Measurements from ENCODE around the gene SELENOS.

SELENOS gene

GRCh38 chr15:101277038-101277822 lies at the start of gene SELENOS:
SELENOS (minus strand) TSS chr15:101277485; CDS start chr15:101277417, 68 bp downstream.
- DNase-seq (ENCODE audit: low spot score), result peak; percentile 91

DNA sequence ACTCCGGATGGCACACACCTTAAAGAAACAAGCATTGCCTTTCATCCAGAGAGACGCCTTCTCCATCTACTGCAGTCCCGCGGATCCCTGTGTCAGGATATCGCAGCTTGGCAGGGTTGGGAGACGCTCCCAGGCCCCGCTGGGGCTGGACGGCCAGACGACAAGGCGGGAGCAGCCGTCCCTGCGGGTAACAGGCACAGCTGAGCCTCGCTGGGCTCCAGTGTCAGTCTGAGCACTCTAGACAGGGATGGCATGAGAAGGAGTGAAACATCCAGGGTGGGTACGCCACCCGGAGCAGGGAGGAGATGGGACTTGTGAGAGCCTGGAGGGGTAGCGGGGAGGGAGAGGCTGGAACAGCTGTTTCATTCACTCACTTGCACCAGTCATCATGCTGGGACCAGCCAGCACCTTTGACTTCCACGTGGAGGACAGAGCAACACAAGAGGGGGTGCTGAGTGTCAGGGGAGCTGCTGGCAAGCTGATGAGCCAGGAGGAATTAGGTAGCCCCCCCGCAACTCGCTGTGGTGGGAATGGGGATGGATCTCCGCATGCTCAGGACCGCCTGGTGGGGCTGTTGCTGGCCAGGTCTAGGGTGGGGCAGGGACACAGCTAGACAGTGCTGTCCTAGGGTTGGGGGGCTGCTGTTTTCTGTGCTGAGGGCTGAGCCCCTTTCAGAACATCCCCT lies 49.3 kb upstream of the SELENOS start:
- DNase-seq (ENCODE audit: low spot score), result no peak

GRCh38 chr15:101326026-101326315 lies 48.7 kb upstream of the SELENOS start:
- no peak for DNase-seq (ENCODE audit: low spot score)

DNA sequence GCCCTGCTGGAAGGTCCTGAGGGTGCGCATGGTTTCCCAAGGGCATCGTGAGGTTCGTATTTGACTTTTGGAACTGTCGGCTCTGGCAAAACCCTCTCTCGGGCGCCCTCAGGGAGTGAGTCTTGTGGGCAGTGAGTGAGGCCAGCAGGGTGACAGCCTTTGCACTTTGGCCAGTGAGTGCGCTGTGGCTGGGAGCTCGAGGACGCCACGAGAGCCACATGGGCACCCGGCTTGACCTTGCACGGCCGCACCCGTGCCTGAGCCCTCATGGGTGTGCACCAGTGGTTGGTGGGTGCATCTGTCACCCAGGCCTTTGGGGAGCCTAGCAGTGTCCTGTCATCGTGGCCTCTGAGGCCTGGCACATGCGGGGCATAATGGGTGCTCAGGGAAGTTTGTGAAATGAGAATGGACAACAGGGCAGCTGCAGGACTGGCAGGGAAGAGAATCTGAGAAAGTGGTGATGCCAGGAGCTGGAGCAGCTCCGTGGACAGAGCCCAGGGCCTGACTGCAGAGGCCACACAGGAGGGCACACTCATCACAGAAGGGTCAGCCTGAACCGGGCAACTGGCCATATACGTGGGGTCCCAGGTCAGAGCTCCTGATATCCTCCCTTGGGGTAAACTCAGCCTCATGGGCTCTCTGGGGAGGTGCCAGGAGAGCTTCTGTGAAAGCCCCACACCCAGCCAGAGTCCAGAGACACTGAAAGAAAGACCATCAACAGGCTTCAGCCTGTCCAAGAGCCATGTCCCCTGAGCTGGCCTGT lies 48.2 kb upstream of the SELENOS start:
- DNase-seq (ENCODE audit: low spot score), result no peak

- DNase-seq (ENCODE audit: low spot score), result no peak
These were observed 47.4 kb upstream of the SELENOS start for GRCh38 chr15:101324524-101325177.

- no peak for DNase-seq (ENCODE audit: low spot score)
These were observed 46.7 kb upstream of the SELENOS start for GRCh38 chr15:101323793-101324523.

DNA sequence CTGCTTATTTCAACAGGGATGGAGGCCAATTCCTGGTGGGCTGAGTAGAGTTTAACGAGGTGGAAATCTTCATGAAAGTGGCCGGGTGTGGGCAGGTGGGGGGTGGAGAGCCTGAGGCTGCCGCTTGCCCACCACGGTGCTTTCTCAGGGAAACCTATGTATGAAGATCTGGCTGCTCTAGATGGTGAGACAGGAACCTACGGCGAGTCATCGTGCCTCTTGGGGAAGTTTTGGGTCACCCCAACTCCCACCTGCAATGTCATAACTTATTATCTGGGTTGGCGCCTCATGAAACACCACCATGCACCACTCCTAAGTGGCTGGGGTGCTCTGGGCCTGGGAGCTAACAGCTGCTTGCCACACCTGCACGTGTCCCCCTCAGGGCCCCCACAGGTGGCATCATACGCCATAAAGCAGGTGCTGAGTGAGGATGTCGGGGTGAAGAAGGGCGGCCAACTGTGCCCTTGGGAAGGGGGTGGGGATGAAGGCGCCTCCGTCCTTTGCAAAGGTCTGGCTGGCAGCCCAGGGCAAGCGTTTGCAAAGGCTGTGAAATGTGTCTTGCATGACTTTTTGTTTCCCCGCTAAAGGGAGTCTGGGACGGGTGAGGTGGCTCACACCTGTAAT lies 45.7 kb upstream of the SELENOS start:
- DNase-seq (ENCODE audit: low spot score), result no peak

DNA sequence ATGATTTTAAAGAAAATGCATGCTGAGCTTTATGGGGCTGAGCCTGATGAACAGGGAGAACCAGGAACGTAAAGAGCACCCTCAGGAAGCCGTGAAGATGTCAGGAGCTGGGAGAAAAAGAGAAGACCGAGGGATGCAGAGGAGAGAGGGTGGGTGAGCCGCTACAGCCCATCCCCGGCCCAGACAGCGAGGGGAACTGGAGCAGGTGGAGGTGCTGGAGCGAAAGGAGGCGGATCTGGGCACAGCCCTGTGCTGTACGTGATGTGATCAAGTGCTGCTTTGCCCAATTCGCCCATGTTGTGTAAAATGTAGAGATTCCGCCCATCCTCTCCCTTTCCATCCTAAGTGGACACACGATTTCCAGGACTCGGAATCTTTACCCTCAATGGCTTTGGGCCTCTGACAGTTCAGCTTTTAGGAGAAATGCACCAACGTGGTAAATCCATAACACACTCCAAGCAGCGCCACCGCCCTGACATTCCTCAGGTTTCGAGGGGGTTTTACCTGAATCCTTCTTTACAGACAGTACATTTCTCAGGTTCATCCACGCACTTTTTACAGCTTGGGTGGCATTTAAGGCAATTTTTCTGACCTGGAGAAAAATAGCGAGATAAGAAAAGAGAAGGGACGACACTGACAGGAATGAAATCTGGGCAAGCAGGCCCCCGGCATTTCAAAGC lies 44.9 kb upstream of the SELENOS start:
- DNase-seq (ENCODE audit: low spot score), result no peak

- DNase-seq (ENCODE audit: low spot score), result no peak
These were observed 43.3 kb upstream of the SELENOS start for GRCh38 chr15:101320501-101321052.

DNA sequence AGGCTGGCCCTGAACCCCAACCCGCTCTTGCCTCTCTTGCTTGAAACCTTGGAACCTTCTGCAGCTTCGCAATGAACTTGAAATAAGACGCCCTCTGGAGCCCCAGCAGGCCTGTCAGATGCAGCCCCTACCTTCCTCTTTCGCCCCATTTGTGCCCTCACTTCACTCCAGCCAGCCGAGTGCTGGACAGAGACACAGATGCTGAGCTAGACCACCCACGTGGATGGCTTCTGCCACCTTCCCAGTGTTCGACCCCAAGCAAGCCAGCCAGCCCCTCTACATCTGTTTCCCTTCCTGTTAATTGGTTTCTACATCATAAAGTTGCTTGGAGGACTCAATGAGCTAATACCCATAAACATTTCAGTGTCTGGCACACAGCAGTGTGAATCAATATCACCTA lies 41.6 kb upstream of the SELENOS start:
- DNase-seq (ENCODE audit: low spot score), result no peak

DNA sequence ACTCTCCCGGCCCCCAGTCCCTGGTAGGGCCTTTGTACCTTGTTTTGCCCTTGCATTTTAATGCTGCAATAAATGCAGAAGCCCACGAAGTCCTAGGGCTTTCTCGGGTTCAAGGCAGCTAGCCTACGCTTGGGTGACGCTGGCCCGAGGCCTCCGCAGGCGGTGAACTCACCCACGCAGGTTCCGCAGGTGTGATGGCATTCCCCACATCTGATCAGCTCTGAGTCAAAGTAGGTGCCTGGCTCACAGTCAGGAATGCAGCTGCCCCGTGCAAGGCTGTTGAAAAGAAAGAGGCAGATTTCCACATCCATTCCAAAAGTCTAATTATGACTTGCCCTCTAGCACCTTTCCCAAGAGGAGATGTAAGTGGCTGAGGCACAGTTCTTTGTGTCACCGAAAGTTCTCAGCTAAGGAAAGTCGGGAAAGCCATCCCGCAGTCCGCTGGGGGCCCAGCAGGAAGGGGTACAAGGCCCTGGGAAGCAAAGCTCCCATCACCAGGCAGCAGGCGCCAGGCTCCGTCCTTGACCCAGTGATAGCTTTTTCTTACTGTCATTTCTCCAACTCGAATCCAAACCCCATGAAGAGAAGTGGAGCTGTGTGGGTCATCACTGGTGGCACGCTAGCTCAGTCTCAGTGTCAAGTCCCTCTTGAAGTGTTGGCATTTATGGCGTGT lies 41.0 kb upstream of the SELENOS start:
- DNase-seq (ENCODE audit: low spot score), result no peak

GRCh38 chr15:101317336-101317872 lies 40.1 kb upstream of the SELENOS start:
- no peak for DNase-seq (ENCODE audit: low spot score)

DNA sequence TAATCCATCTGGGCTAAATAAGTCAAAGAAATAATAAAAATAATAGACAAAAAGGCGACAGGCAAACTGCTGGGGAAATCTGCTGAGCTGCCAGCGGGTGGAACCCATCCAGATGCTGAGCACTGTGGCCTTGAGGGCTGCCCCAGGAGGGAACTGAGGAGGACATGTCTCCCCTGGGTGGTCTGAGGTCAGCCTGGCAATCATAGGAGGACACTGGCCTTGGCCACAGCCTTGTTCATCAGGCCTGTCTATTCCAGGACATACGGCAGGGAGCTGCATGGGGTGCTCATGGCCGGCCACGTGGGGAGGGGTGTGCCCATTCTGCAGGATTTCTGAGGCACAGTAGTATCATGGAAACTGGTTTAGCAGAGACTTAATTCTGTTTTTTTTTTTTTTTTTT lies 39.2 kb upstream of the SELENOS start:
- DNase-seq (ENCODE audit: low spot score), result no peak

DNA sequence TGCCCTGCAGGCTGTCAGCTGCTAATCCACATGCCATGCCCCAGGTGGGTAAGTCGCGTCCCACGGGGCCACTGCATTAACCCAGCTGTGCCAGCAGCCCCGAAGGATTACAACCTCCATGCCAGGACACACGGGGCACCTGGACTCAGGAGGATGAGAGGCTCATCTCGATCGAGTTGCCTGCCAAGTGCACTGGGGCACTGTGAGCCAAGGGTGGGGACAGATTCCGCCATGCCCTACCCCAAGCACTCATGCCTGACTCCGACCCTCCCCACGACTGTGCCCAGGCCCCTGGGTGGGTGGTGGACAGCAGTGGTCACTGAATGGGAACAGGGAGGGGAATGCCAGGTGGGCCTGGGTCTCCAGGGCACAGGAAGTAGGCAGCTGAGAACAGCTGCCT lies 38.5 kb upstream of the SELENOS start:
- DNase-seq (ENCODE audit: low spot score), result no peak

DNA sequence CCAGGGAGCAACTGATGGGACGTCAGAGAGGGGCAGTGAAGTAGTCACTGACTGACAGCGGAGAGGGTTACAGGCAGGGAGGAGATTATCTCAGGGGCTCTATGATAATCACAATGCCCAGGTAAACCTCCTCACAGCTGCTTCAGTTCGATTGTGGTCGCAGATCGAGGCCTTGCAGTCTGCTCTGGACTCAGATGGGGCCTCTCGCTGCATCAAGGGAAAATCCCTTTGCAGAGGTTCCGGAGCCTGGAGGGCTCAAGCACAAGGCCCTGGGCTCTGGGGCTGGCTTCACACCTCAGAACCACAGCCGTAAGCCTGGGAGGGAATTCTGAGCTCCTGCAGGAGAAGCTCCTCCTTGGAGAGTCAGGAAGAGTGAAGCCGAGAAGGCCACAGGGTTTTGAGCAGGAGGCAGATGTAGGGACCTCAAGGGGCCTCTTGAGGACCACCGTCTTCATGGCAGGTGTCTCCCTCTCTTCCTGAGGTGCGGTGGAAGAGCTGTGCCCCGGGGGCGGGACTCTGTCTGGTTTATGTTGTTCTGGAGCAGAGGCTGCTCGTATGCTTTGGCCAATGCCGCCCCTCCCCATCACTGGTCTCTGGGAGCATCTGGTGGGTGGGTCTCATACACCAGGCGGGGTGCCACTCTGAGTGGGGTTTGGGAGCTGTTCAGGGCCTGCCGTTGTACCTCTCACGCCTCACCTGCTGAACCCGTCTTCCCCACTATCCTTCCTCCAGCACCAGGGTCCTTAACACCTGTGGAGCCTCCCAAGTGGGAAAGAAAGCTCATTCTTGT lies 37.2 kb upstream of the SELENOS start:
- DNase-seq (ENCODE audit: low spot score), result no peak

DNA sequence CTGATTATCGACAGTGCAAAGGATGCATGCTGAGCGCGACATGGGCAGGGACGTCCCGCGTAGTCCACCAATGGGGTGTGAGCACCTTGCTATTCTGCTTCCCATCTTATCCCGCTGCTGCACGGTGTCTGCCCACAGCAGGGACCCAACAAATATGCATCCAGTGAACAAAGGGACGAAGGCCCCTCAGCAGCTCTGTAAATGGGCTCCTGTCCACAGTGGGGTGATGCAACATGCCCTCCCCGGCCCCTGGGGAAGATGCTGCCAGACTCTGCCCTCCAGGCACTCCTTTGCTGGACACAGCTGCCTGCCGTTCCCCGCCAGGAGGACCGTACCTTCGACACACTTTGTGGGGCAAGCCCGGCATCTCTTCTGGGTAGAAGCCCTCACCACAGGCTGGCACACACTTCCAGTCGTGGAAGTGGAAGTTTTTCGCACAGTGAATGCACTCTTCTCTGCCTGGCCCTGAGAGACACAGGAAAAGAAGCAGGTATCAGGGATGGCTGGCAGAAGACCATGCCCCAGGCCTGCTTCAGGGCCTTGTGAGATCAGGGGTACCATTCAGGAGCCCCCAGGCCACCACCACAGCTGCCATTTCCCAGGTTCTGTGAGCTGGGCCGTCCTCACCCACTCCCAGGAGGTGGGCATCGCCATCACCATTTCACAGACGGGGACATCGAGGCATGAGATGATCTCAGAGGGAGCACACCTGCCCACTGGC lies 35.9 kb upstream of the SELENOS start:
- no peak for DNase-seq (ENCODE audit: low spot score)

DNA sequence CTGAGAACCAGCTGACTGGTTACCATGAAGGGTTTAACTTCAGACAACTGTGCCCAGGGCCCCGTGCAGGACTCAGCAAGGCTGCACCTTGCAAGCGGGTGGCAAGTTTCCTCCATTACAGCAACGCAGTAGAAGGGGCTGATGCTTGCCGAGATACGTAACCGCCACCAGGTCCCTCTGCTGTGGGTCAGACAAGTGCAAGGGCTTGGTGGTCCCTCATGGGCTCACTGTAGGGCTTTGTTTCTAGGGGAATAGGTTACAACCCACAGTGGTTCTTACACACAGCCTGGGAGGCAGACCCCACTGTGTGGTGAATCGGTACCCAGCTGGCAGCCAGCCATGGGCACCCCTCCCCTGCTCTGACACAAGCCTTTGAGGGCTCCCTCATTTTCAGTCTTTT lies 33.2 kb upstream of the SELENOS start:
- no peak for DNase-seq (ENCODE audit: low spot score)

GRCh38 chr15:101310161-101310480 lies 32.8 kb upstream of the SELENOS start:
- DNase-seq (ENCODE audit: low spot score), result no peak
